CD4-positive, alpha-beta T cell (primary cell): Measurements from ENCODE around the gene ARHGAP29. TPM values are rescaled to one million over a fixed set of nuclear protein-coding genes. Genes with fewer than 3 reads are reported as not detected.

Source experiments
- ATAC-seq: fragments of 200-7000 bp; cut with Tn5 transposase; one replicate; pipeline ENCODE4 v1.10.0; 2022; ENCODE audit warnings: mild to moderate bottlenecking; ENCODE audit not compliant: poor library complexity
- CTCF ChIA-PET: fragments of 350-600 bp; sonication (Branson Sonifier 250); formaldehyde crosslinking; loops from one replicate; lab custom pipeline; 2021; ENCODE audit warnings: antibody characterized with exemption, inconsistent platforms; lab: Charles Lee
- POLR2A ChIA-PET: fragments of 350-600 bp; sonication (Branson Sonifier 250); formaldehyde crosslinking; loops from one replicate; lab custom pipeline; 2021; ENCODE audit warnings: antibody characterized with exemption, inconsistent platforms; lab: Charles Lee
- DNase-seq, 14 experiments: peaks; one replicate each; pipeline ENCODE4 v3.0.0-alpha.2; 2013 to 2020; ENCODE audit warnings: mixed read lengths in 2 of 14
- H3K27ac ChIP-seq, 2 donors: one replicate each; pipeline versions ENCODE4 v1.5.1 to v1.7.0; 2013; ENCODE audit warnings: low read length in 2 of 2, low read depth in 1 of 2, mild to moderate bottlenecking in 1 of 2
- H3K27me3 ChIP-seq, 2 experiments: 1 replicate in 1 of 2; 2 replicates in 1 of 2; pipeline versions ENCODE4 v1.6.1 to v1.7.0; 2013; ENCODE audit warnings: low read length in 2 of 2, control low read depth in 1 of 2, mild to moderate bottlenecking in 1 of 2, moderate library complexity in 1 of 2; ENCODE audit not compliant: insufficient read depth in 2 of 2, control insufficient read depth in 1 of 2
- H3K36me3 ChIP-seq: one replicate; pipeline ENCODE4 v1.6.1; 2013; ENCODE audit warnings: low read length, control low read depth; ENCODE audit not compliant: insufficient read depth
- H3K4me1 ChIP-seq: one replicate; pipeline ENCODE4 v1.6.1; 2013; ENCODE audit warnings: low read length, control low read depth; ENCODE audit not compliant: insufficient read depth
- H3K4me3 ChIP-seq: one replicate; pipeline ENCODE4 v1.5.1; 2013; ENCODE audit warnings: mild to moderate bottlenecking, low read length, moderate library complexity
- H3K9me3 ChIP-seq, 2 experiments: 1 replicate in 1 of 2; 2 replicates in 1 of 2; pipeline versions ENCODE4 v1.6.1 to v1.7.0; 2013; ENCODE audit warnings: low read length in 2 of 2, mild to moderate bottlenecking in 2 of 2, control low read depth in 1 of 2, moderate library complexity in 1 of 2; ENCODE audit not compliant: control insufficient read depth in 1 of 2, insufficient read depth in 1 of 2
- H3K27ac Mint-ChIP-seq: one replicate; pipeline ENCODE4 v1.8.0; 2020; ENCODE audit warnings: mixed read lengths
- H3K27me3 Mint-ChIP-seq: one replicate; pipeline ENCODE4 v1.8.0; 2021; ENCODE audit warnings: mixed read lengths
- H3K36me3 Mint-ChIP-seq: one replicate; pipeline ENCODE4 v1.8.0; 2021; ENCODE audit warnings: low read depth, mixed read lengths
- H3K4me1 Mint-ChIP-seq: one replicate; pipeline ENCODE4 v1.8.0; 2021; ENCODE audit warnings: low read depth, mixed read lengths
- H3K4me3 Mint-ChIP-seq: one replicate; pipeline ENCODE4 v1.8.0; 2020; ENCODE audit warnings: mild to moderate bottlenecking, mixed read lengths
- H3K9me3 Mint-ChIP-seq: one replicate; pipeline ENCODE4 v1.8.0; 2020; ENCODE audit warnings: mixed read lengths
- CTCF ChIP-seq: fragments of 200-600 bp; IDR thresholded peaks from one replicate; pipeline ENCODE4 v1.8.0; 2022; ENCODE audit warnings: antibody characterized with exemption, mild to moderate bottlenecking
- intact Hi-C, 2 experiments: fragments of 100-400 bp; cut with DNase I in 1 of 2; cut with micrococcal nuclease in 1 of 2; formaldehyde crosslinking; loops; one replicate each; pipeline versions ENCODE4 v1.15.1 to v1.9.0; 2023 to 2025; cut with DNase I, micrococcal nuclease
- total RNA-seq, 174 experiments: library from RNA in 2 of 174; stranded (reverse) in 2 of 174; gene quantifications; one replicate each; pipeline ENCODE4 v1.2.3 and lab custom pipeline; 2021 to 2026

ARHGAP29 gene
- total RNA-seq, 2 experiments from 2014 or later = not detected

GRCh38 chr1:94227624-94228023 lies 9.8 kb downstream of the ARHGAP29 start:
- Histone ChIP-seq H3K27me3 (peaks cover 2 to 28% of the 10 kb centered on the region in 2 experiments), H3K36me3 (no peaks in the 10 kb centered on the region), H3K27ac (no peak overlapping the region), H3K4me3 (no peak overlapping the region), H3K9me3 (no peaks in the 10 kb centered on the region), H3K4me1 (no peaks in the 10 kb centered on the region)
- CTCF ChIA-PET = no interaction called here
- no peak for DNase-seq
- no peak for ATAC-seq
- POLR2A ChIA-PET = no interaction called here
- TF ChIP-seq CTCF = no peak
- H3K27ac Mint-ChIP-seq = no peak overlapping the region
- no peaks in the 10 kb centered on the region for H3K36me3 Mint-ChIP-seq
- intact Hi-C loops = no loop called here
- peaks cover 38% of the 10 kb centered on the region for H3K27me3 Mint-ChIP-seq
- no peak overlapping the region for H3K4me3 Mint-ChIP-seq
- no peaks in the 10 kb centered on the region for H3K4me1 Mint-ChIP-seq
- H3K9me3 Mint-ChIP-seq = no peaks in the 10 kb centered on the region

- Histone ChIP-seq H3K4me1 (no peaks in the 10 kb centered on the region), H3K27me3 (peaks cover 4 to 21% of the 10 kb centered on the region in 2 experiments), H3K27ac (no peak overlapping the region), H3K9me3 (no peaks in the 10 kb centered on the region), H3K36me3 (no peaks in the 10 kb centered on the region), H3K4me3 (no peak overlapping the region)
- intact Hi-C loops = no loop called here
- Mint-ChIP-seq H3K36me3 (no peaks in the 10 kb centered on the region), H3K9me3 (no peaks in the 10 kb centered on the region), H3K4me1 (no peaks in the 10 kb centered on the region), H3K4me3 (no peak overlapping the region), H3K27ac (no peak overlapping the region), H3K27me3 (peaks cover 29% of the 10 kb centered on the region)
- no peak for TF ChIP-seq CTCF
- ChIA-PET CTCF (interaction anchor here (1.1 kb wide), 1 partner anchor 10 kb away, joined by 3 read pairs; no protein-coding TSS in a partner anchor), POLR2A (no interaction called here)
- no peak for ATAC-seq
- DNase-seq = no peak
These were observed 11.5 kb downstream of the ARHGAP29 start for GRCh38 chr1:94225845-94226244.

- H3K9me3 ChIP-seq = no peaks in the 10 kb centered on the region
- Mint-ChIP-seq H3K9me3 (no peaks in the 10 kb centered on the region), H3K36me3 (no peaks in the 10 kb centered on the region), H3K27me3 (peaks cover 33% of the 10 kb centered on the region), H3K4me1 (no peaks in the 10 kb centered on the region), H3K27ac (no peak overlapping the region), H3K4me3 (no peak overlapping the region)
- no peak for DNase-seq
- POLR2A ChIA-PET = no interaction called here
- no peak overlapping the region for H3K27ac ChIP-seq
- no peak overlapping the region for H3K4me3 ChIP-seq
- no peaks in the 10 kb centered on the region for H3K36me3 ChIP-seq
- H3K4me1 ChIP-seq = no peaks in the 10 kb centered on the region
- intact Hi-C loops = no loop called here
- TF ChIP-seq CTCF = no peak
- no peak for ATAC-seq
- peaks cover 2 to 4% of the 10 kb centered on the region in 2 experiments for H3K27me3 ChIP-seq
- CTCF ChIA-PET = no interaction called here
These were observed 19.1 kb downstream of the ARHGAP29 start for GRCh38 chr1:94218332-94218731.
